MCF 10A (cell line): ENCODE measurements around the gene FAS. TPM values are rescaled to one million over a fixed set of nuclear protein-coding genes. Genes with fewer than 3 reads are reported as not detected.
A peak's percentile ranks its signal among the peaks of the same experiment; 100 is the strongest.

Experiments
- BruUV-seq: library from RNA; stranded (reverse); fragments of 400-500 nt; replicated peaks from 2 replicates; lab custom pipeline; 2021; lab: Mats Ljungman, UMichigan
- CTCF ChIA-PET: fragments of 300-600 bp; sonication (Branson Sonifier 250); formaldehyde crosslinking; extraction: SDS; loops from one replicate; lab custom pipeline; 2021; ENCODE audit warnings: antibody characterized with exemption, inconsistent platforms; lab: Yijun Ruan, JAX
- POLR2A ChIA-PET: fragments of 300-600, 350-650 bp; sonication (Branson Sonifier 250); formaldehyde crosslinking; extraction: SDS; loops from one replicate; lab custom pipeline; 2020; ENCODE audit warnings: antibody characterized with exemption, inconsistent platforms; lab: Yijun Ruan, JAX
- DNase-seq: peaks from one replicate; pipeline ENCODE4 v3.0.0-alpha.2; 2018; ENCODE audit not compliant: unreplicated experiment
- H3K27ac Mint-ChIP-seq: one replicate; pipeline ENCODE4 v1.8.0; 2022; ENCODE audit warnings: mild to moderate bottlenecking, low read depth, mixed read lengths; ENCODE audit not compliant: unreplicated experiment
- H3K27me3 Mint-ChIP-seq: one replicate; pipeline ENCODE4 v1.8.0; 2022; ENCODE audit warnings: mixed read lengths; ENCODE audit not compliant: insufficient read depth, unreplicated experiment
- H3K36me3 Mint-ChIP-seq: one replicate; pipeline ENCODE4 v1.8.0; 2022; ENCODE audit warnings: mild to moderate bottlenecking, moderate library complexity, mixed read lengths; ENCODE audit not compliant: insufficient read depth, unreplicated experiment
- H3K4me1 Mint-ChIP-seq: one replicate; pipeline ENCODE4 v1.8.0; 2022; ENCODE audit warnings: mixed read lengths; ENCODE audit not compliant: insufficient read depth, unreplicated experiment
- H3K4me3 Mint-ChIP-seq: one replicate; pipeline ENCODE4 v1.8.0; 2022; ENCODE audit warnings: mild to moderate bottlenecking, moderate library complexity, mixed read lengths; ENCODE audit not compliant: unreplicated experiment
- H3K9me3 Mint-ChIP-seq: one replicate; pipeline ENCODE4 v1.8.0; 2022; ENCODE audit warnings: mixed read lengths; ENCODE audit not compliant: unreplicated experiment
- intact Hi-C: fragments of 100-400 bp; cut with micrococcal nuclease; formaldehyde crosslinking; loops from 2 replicates; pipeline ENCODE4 v1.14.1; 2022
- total RNA-seq: library from RNA; stranded (reverse); gene quantifications from 2 replicates; pipeline ENCODE4 v1.2.3, GENCODE V29; 2022
- TF ChIP-seq, protein P1 (sequence below): fragments of 200-600 bp; IDR thresholded peaks from one replicate; pipeline ENCODE4 v1.8.0; 2022; ENCODE audit warnings: antibody characterized with exemption, mild to moderate bottlenecking; ENCODE audit not compliant: unreplicated experiment

FAS gene
- total RNA-seq, 1 experiment from 2014 or later: 60.2 TPM

GRCh38 chr10:88987840-88988239 is 2.8 kb upstream of the FAS start:
- peaks cover 5% of the 10 kb centered on the region for H3K36me3 Mint-ChIP-seq
- DNase-seq: no peak
- H3K9me3 Mint-ChIP-seq: no peaks in the 10 kb centered on the region
- CTCF ChIA-PET: interaction anchor here (0.6 to 10.6 kb wide), 26 partner anchors 9 to 230 kb away, joined by 3 to 252 read pairs (median 6); no protein-coding TSS in a partner anchor
- no peak overlapping the region for H3K4me3 Mint-ChIP-seq
- H3K4me1 Mint-ChIP-seq: peaks cover 13% of the 10 kb centered on the region
- H3K27ac Mint-ChIP-seq: no peak overlapping the region
- no peaks in the 10 kb centered on the region for H3K27me3 Mint-ChIP-seq
- POLR2A ChIA-PET: interaction anchor here (0.7 to 7.7 kb wide), 8 partner anchors 9 to 107 kb away, joined by 3 to 63 read pairs (median 6); partner anchors contain the start of gene STAMBPL1
- intact Hi-C loops: loop anchor here (1.0 kb wide), 2 partner anchors 53 to 153 kb away; no protein-coding TSS in a partner anchor
- TF ChIP-seq, protein P1, sequence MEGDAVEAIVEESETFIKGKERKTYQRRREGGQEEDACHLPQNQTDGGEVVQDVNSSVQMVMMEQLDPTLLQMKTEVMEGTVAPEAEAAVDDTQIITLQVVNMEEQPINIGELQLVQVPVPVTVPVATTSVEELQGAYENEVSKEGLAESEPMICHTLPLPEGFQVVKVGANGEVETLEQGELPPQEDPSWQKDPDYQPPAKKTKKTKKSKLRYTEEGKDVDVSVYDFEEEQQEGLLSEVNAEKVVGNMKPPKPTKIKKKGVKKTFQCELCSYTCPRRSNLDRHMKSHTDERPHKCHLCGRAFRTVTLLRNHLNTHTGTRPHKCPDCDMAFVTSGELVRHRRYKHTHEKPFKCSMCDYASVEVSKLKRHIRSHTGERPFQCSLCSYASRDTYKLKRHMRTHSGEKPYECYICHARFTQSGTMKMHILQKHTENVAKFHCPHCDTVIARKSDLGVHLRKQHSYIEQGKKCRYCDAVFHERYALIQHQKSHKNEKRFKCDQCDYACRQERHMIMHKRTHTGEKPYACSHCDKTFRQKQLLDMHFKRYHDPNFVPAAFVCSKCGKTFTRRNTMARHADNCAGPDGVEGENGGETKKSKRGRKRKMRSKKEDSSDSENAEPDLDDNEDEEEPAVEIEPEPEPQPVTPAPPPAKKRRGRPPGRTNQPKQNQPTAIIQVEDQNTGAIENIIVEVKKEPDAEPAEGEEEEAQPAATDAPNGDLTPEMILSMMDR: no peak
- BruUV-seq: no TSS peak

DNA sequence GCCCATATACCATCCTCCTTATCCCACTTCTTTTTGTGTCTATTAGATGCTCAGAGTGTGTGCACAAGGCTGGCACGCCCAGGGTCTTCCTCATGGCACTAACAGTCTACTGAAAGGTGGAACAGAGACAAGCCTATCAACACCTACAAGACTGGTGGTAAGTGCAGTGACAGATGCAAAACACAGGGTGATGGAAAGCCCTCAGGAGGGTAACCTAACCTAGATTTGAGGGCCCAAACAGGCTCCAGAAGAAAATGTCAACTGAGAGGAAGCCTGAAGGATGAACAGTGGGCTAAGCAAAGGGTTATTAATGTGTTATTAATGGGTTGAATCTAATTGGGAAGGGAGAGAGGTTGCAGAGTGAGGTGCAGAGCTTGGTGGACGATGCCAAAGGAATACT is 1.2 kb upstream of the FAS start:
- peak overlapping the region; percentile 93 for H3K27ac Mint-ChIP-seq
- BruUV-seq: no TSS peak
- intact Hi-C loops: no loop called here
- CTCF ChIA-PET: interaction anchor here (0.7 to 10.6 kb wide), 8 partner anchors 11 to 228 kb away, joined by 3 to 252 read pairs (median 6); no protein-coding TSS in a partner anchor
- POLR2A ChIA-PET: interaction anchor here (0.6 to 7.7 kb wide), 48 partner anchors 8 to 1175 kb away, joined by 3 to 72 read pairs (median 5); partner anchors contain the start of genes ANKRD22, ATAD1, LIPA and STAMBPL1
- H3K27me3 Mint-ChIP-seq: no peaks in the 10 kb centered on the region
- peaks cover 10% of the 10 kb centered on the region for H3K36me3 Mint-ChIP-seq
- peaks cover 17% of the 10 kb centered on the region for H3K4me1 Mint-ChIP-seq
- peak overlapping the region; percentile 86 for H3K4me3 Mint-ChIP-seq
- TF ChIP-seq, protein P1: no peak
- no peaks in the 10 kb centered on the region for H3K9me3 Mint-ChIP-seq
- DNase-seq: no peak

DNA sequence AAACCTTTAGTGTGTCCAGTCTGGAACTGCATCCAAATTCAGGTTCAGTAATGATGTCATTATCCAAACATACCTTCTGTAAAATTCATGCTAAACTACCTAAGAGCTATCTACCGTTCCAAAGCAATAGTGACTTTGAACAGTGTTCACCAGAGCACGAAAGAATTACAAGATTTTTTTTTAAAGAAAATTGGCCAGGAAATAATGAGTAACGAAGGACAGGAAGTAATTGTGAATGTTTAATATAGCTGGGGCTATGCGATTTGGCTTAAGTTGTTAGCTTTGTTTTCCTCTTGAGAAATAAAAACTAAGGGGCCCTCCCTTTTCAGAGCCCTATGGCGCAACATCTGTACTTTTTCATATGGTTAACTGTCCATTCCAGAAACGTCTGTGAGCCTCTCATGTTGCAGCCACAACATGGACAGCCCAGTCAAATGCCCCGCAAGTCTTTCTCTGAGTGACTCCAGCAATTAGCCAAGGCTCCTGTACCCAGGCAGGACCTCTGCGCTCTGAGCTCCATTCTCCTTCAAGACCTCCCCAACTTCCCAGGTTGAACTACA is 694 bp upstream of the FAS start:
- peaks cover 10% of the 10 kb centered on the region for H3K36me3 Mint-ChIP-seq
- H3K27ac Mint-ChIP-seq: peak overlapping the region; percentile 93
- peak overlapping the region; percentile 86 for H3K4me3 Mint-ChIP-seq
- BruUV-seq: TSS peak; percentile 53
- H3K4me1 Mint-ChIP-seq: peaks cover 17% of the 10 kb centered on the region
- CTCF ChIA-PET: interaction anchor here (0.7 to 10.6 kb wide), 17 partner anchors 10 to 228 kb away, joined by 3 to 252 read pairs (median 4); no protein-coding TSS in a partner anchor
- intact Hi-C loops: loop anchor here (2.0 kb wide), 1 partner anchor 33 kb away; no protein-coding TSS in a partner anchor
- DNase-seq: peak; percentile 93
- H3K9me3 Mint-ChIP-seq: no peaks in the 10 kb centered on the region
- TF ChIP-seq, protein P1: no peak
- H3K27me3 Mint-ChIP-seq: no peaks in the 10 kb centered on the region
- POLR2A ChIA-PET: interaction anchor here (0.6 to 7.7 kb wide), 68 partner anchors 8 to 1175 kb away, joined by 3 to 72 read pairs (median 4); partner anchors contain the start of genes ANKRD22, ATAD1, IFIT5 and LIPA
